Neural crest cell (in vitro differentiated cells): ENCODE measurements around the gene N4BP2L2. TPM values are rescaled to one million over a fixed set of nuclear protein-coding genes. Genes with fewer than 3 reads are reported as not detected.

ENCODE experiments used
- DNase-seq: peaks from one replicate; pipeline ENCODE4 v3.0.0; 2021; ENCODE audit warnings: low read depth, mixed read lengths, low spot score
- H3K27ac Mint-ChIP-seq: one replicate; pipeline ENCODE4 v1.8.0; 2021; ENCODE audit warnings: mild to moderate bottlenecking, mixed read lengths; ENCODE audit not compliant: unreplicated experiment
- H3K27me3 Mint-ChIP-seq: 2 replicates; pipeline ENCODE4 v1.8.0; 2021; ENCODE audit warnings: low read depth, mild to moderate bottlenecking, mixed read lengths
- H3K36me3 Mint-ChIP-seq: 2 replicates; pipeline ENCODE4 v1.8.0; 2021; ENCODE audit warnings: low read depth, mild to moderate bottlenecking, mixed read lengths
- H3K4me1 Mint-ChIP-seq: 2 replicates; pipeline ENCODE4 v1.8.0; 2021; ENCODE audit warnings: mixed read lengths
- H3K4me3 Mint-ChIP-seq: one replicate; pipeline ENCODE4 v1.8.0; 2021; ENCODE audit warnings: mild to moderate bottlenecking, mixed read lengths
- H3K9me3 Mint-ChIP-seq: 2 replicates; pipeline ENCODE4 v1.8.0; 2021; ENCODE audit warnings: mixed read lengths
- CTCF ChIP-seq: fragments of 200-600 bp; sonication (generic); conservative IDR thresholded peaks from 2 replicates; pipeline ENCODE4 v1.5.0; 2021; ENCODE audit warnings: antibody characterized with exemption, mild to moderate bottlenecking
- total RNA-seq: library from RNA; stranded (reverse); gene quantifications from 2 replicates; pipeline ENCODE4 v1.2.1, GENCODE V29; 2021

Gene N4BP2L2
- total RNA-seq, 1 donor from 2014 or later, result 81.1 TPM

GRCh38 chr13:32408296-32409000 is 130.1 kb downstream of the N4BP2L2 start:
- no peak for TF ChIP-seq CTCF
- Mint-ChIP-seq H3K36me3 (no peaks in the 10 kb centered on the region), H3K9me3 (no peaks in the 10 kb centered on the region), H3K4me3 (no peak overlapping the region), H3K27me3 (peaks cover 3% of the 10 kb centered on the region), H3K27ac (no peak overlapping the region), H3K4me1 (peaks cover 40% of the 10 kb centered on the region)
- no peak for DNase-seq

DNA sequence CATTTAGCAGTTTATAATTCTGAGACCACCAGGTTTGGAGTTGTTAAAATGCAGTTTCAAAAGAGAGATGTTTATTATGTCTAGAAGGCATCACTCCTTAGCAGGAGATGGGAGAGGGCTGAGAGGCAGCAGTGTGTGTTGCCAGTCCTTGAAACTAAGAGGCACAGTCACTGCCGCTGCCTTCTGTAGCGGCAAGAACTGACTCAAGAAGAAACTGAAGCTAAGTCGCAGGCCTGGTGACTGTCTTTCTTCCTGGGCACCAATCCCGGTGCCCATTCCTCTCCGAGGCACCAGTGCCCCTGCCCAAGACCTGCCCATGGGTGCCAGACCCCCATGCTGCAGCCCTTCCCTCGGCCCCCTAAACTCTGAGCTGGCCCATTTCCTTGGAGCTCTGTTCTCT is 130.7 kb downstream of the N4BP2L2 start:
- DNase-seq, result no peak
- H3K4me3 Mint-ChIP-seq, result no peak overlapping the region
- H3K27me3 Mint-ChIP-seq, result peaks cover 3% of the 10 kb centered on the region
- H3K36me3 Mint-ChIP-seq, result no peaks in the 10 kb centered on the region
- no peak overlapping the region for H3K27ac Mint-ChIP-seq
- TF ChIP-seq CTCF, result no peak
- peaks cover 46% of the 10 kb centered on the region for H3K4me1 Mint-ChIP-seq
- no peaks in the 10 kb centered on the region for H3K9me3 Mint-ChIP-seq

GRCh38 chr13:32403108-32403507 is 135.5 kb downstream of the N4BP2L2 start:
- H3K27ac Mint-ChIP-seq, result peak overlapping the region; percentile 84
- H3K36me3 Mint-ChIP-seq, result peaks cover 4% of the 10 kb centered on the region
- peak overlapping the region; percentile 9 for H3K4me3 Mint-ChIP-seq
- H3K9me3 Mint-ChIP-seq, result no peaks in the 10 kb centered on the region
- no peaks in the 10 kb centered on the region for H3K27me3 Mint-ChIP-seq
- TF ChIP-seq CTCF, result no peak
- DNase-seq, result no peak
- H3K4me1 Mint-ChIP-seq, result peaks cover 30% of the 10 kb centered on the region

GRCh38 chr13:32391101-32391619 is 147.4 kb downstream of the N4BP2L2 start:
- no peaks in the 10 kb centered on the region for H3K9me3 Mint-ChIP-seq
- H3K27me3 Mint-ChIP-seq, result no peaks in the 10 kb centered on the region
- H3K4me1 Mint-ChIP-seq, result peaks cover 5% of the 10 kb centered on the region
- DNase-seq, result no peak
- H3K27ac Mint-ChIP-seq, result no peak overlapping the region
- H3K4me3 Mint-ChIP-seq, result no peak overlapping the region
- TF ChIP-seq CTCF, result no peak
- H3K36me3 Mint-ChIP-seq, result peaks cover 14% of the 10 kb centered on the region

DNA sequence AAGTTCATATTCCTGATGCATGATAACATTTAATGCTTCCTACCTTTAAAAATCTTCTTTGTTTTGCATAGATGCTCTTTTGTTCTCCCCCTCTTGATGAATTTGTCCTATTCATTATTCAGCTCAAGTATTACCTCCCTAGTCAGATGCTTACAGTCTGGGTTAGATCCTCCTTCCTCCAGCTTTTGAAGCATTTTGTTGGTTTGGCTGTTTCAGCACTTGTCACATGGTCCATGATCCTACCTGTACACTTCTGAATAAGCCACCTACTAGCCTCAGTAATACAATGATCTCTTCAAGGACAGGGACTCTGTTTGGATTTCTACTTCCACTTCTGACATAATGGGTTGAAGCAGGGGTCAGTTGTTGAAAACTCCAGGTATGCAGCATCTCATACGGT is 148.1 kb downstream of the N4BP2L2 start:
- no peak for DNase-seq
- no peaks in the 10 kb centered on the region for H3K9me3 Mint-ChIP-seq
- H3K27ac Mint-ChIP-seq, result no peak overlapping the region
- H3K4me1 Mint-ChIP-seq, result peaks cover 5% of the 10 kb centered on the region
- TF ChIP-seq CTCF, result no peak
- H3K27me3 Mint-ChIP-seq, result no peaks in the 10 kb centered on the region
- peaks cover 14% of the 10 kb centered on the region for H3K36me3 Mint-ChIP-seq
- H3K4me3 Mint-ChIP-seq, result no peak overlapping the region
